Esophagus squamous epithelium (tissue), 4 donors: Measurements from ENCODE around the gene GLIS2.

Experiments
- POLR2A ChIP-seq, 4 donors: fragments of 450-650 bp; IDR thresholded peaks; one replicate each; pipeline ENCODE4 v1.6.1; 2017; ENCODE audit warnings: antibody characterized with exemption in 4 of 4, mild to moderate bottlenecking in 4 of 4, moderate library complexity in 3 of 4
- TF ChIP-seq, protein P1 (sequence below), 6 experiments: fragments of 450-650 bp in 4 of 6; fragments of 200-600 bp in 2 of 6; sonication (generic) in 2 of 6; IDR thresholded peaks; one replicate each; pipeline ENCODE4 v1.5.1; 2016 to 2019; ENCODE audit warnings: antibody characterized with exemption in 6 of 6, mild to moderate bottlenecking in 4 of 6, moderate library complexity in 4 of 6

DNA sequence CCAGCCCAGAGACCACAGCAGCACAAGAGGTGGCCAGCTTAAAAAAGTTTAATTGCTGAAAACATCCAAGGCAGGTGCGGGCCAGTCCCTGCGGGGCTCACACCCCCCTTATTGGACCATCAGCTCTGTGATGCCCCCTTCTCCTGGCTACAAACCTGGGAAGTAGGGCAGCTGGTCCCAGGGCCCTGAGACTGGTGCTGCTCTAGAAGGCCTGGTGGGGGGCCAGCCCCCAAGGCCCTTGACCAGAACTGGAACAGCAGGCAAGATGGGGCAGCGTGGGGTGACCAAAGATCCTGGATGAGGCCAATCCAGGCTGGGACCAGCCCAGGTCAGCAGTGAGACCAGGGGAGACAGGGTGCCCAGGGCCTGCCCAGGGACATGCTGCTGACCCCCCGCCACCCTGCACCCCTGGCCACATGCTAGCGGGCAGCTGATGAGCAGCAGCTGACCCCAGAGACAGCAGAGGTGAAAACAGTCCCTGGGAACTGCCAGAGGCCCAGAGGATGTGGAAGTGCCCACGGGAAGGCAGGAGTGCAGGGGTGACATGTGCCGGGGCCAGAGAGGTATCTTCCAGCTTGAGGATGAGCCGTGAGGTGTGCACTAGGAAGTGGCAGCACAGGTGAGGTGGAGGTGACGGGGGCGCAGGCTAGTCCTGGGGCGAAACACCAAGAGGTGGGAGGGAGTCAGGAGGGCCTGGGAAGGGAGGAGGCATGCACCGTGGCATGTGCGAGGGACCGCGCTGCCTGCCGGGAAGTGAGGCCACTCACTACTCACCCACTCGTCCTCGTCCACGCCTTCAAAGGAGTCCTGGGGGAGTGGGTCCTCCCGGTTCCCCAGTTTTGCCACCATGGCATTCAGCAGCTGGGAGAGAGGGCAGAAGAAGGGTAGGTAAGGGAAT lies 38.9 kb downstream of the GLIS2 start:
- TF ChIP-seq, protein P1, sequence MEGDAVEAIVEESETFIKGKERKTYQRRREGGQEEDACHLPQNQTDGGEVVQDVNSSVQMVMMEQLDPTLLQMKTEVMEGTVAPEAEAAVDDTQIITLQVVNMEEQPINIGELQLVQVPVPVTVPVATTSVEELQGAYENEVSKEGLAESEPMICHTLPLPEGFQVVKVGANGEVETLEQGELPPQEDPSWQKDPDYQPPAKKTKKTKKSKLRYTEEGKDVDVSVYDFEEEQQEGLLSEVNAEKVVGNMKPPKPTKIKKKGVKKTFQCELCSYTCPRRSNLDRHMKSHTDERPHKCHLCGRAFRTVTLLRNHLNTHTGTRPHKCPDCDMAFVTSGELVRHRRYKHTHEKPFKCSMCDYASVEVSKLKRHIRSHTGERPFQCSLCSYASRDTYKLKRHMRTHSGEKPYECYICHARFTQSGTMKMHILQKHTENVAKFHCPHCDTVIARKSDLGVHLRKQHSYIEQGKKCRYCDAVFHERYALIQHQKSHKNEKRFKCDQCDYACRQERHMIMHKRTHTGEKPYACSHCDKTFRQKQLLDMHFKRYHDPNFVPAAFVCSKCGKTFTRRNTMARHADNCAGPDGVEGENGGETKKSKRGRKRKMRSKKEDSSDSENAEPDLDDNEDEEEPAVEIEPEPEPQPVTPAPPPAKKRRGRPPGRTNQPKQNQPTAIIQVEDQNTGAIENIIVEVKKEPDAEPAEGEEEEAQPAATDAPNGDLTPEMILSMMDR (IDR thresholded peaks at IDR 0.05), result no peak
- no peak for TF ChIP-seq POLR2A (IDR thresholded peaks at IDR 0.05)
